ENCODE data around the gene FBN1.
A peak's percentile ranks its signal among the peaks of the same experiment; 100 is the strongest.

Gene FBN1

DNA sequence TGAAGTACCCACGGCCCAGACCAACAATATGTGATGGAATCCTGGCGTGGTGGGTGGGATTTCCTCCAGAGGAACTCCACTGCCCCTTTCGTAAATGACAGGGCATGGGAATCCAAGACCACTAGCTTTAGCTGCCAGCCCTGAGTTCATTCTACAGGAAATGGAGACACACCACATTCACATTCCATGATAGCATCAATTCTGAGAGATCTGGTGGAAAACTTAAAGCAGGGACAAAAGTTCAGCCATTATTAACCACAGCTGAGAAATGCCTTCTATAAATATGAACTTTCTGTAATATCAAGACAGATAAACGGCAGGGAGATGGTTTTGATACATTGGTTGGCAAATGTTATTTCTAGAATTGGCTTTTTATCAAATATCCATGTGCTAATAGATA lies 98.2 kb downstream of the FBN1 start:
- DNase-seq: peak; percentile 80

- no peak for DNase-seq
These were observed 99.2 kb downstream of the FBN1 start for GRCh38 chr15:48546296-48546695.

DNA sequence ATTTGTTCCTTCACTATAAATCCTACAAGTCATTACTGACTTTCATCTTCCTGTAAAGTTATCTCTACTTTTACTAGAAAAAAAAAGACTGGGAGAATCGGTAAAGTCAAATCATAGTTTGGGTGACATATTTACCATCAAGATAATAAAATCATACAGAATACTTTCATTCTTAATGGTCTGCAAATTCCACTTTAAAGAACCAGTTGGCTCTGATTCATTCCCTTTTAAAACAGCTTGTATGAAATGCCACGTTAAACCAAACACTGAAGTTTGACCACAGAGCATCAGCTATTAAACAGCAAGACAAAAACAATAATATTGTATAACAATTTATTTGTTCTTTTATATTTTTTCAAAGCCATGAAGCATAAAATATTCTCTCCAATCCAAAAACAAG lies 100.7 kb downstream of the FBN1 start:
- no peak for DNase-seq

DNA sequence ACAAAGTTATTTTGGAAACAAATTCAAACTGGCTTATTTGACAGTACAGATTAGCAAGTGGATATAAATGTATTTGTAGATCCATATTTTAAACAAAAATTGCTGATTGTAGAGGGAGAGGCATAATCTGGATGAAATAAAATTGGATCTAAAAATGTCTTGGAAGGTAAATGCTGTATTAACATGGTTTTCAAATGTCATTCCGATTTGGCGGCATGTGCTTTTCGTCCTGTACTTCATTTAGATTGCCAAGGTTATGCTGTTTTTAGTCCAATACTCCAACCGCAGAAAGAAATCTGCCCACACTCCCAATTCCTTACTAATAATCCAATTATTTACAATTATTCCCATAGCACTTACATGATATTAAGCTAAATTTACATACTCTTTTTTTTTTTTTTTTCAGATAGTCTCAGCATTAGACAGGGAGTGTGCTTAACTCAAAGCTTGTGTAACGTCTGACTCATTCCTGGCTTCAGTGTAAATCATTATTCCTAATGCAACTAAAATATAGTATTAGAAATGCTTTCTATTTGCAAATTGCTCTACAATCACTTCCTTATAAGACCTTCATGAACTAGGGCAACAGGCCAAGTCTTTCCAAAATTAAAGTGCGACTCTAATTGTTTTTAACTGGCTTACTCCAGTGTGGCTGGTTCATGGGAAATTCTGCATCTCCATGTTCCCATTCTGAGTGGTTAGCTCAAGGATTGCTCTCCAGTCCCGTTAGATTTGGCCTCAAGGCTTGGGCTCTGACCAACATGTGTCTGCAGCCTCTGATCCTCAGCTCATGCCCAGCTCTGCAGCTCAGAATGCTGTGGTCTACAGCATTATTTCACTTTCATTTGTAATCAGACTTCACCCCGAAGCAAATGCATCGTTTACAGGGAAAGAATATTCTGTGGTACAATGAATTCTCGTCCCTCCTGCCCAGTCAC lies 103.9 kb downstream of the FBN1 start:
- DNase-seq: peak; percentile 89

DNA sequence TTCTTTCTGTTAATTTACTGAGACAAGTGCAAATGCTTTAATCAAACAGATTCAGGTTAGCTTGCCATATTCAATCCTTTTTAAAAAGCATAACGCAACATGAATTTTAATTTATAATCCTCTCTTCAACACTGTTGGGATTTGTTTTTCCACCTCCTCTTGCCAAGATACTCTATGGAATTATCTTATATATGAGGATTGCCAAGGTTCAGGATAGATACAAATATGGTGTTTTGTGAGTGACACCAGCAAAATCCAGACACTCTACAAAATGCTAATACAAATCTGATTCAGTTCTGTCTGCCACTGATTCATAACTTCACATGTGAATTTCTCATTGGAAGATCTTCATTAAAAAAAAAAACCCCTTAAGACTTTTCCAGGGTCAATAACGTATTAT lies 104.8 kb downstream of the FBN1 start:
- no peak for DNase-seq

DNA sequence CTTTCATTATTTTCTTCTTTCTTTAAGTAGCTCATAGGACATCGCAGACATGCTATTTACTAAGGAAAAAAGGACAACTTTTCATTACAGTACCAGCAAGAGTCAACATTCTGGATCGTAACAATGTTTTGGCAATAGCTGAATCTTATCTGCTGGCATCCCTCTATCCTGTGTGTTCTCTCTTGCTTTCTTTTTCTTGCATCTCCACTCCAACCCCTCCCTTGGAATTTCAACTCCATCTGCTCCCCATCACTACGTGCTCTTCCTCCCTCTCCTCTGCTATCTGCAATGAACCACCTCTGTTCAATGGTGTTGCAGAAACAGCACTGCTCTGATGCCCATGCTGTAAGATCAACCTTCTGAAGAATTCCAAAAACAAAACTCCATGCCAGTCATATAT lies 106.6 kb downstream of the FBN1 start:
- DNase-seq: no peak

DNA sequence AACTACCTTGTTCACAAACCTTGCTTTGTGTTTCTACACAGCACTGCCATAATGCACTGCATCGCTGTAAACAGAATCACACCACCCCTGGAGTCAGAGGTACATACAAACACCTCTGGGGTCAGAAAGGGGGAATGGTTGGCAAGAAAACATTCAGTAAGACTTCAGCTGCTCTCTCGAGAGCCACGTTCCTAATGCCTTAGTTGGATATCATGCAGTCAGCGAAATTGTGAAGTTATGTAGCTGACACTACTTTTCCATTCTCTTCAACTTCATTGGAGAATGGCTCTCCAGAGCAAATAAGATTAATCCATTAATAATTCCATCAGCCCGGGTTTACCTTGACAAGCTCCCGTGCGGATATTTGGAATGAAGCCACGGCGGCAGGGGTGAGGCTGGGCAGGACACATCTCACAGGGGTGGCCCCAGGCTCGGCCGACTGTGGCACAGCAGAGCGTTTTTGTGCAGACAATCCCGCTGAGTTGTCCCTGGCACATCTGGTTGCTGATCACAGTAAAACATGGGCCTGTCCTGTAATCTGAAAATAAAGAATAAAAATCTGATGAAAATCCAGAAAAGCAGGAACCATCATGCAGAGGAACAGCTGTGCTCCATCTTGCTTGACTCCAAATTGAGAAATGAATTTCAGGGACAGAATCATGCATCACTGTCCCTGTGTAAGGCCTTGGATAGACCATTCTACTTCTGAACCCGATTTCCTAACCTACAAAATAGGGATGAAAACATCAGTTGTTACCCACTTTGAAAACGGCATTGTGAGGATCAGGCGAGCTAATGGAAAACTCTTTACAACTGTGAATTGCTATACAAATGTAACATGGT lies 108.0 kb downstream of the FBN1 start:
- DNase-seq: peak; percentile 53

GRCh38 chr15:48536681-48537091 lies 108.8 kb downstream of the FBN1 start:
- peak; percentile 77 for DNase-seq

DNA sequence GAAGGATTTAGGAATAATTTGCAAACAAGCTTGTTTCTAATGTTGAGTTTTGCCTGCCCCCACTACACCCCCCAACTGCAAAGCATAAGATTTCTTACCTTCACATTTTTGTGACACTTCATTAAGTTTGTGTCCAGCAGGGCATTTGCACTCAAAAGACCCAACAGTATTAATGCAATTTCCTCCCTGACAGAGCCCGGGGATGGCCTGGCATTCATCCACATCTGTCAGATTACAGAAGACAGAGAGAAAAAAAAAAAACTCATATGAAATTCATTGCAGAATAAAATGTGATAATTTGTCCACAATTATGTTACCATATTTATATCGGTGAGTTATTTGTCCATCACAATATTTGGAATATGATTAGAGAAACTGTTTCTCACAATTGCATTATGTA lies 111.5 kb downstream of the FBN1 start:
- no peak for DNase-seq

DNA sequence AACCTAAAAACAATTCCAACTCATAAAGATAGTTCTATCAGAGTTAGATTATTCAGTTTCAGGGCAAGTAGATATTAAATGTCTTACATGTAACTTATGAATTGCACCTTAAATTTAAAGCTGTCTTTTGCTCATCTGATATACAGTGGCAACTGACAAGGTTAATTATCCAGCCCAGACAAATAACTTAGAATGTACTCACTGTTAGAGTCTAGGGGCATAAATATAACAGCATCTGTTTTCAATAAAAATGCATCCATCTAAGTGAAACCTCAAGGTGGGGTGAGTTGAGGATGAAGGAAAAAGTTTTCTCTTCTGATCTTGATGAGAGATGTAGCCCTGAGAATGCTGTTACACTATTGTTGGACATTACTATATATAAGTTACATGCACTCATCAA lies 112.6 kb downstream of the FBN1 start:
- DNase-seq: peak; percentile 80

DNA sequence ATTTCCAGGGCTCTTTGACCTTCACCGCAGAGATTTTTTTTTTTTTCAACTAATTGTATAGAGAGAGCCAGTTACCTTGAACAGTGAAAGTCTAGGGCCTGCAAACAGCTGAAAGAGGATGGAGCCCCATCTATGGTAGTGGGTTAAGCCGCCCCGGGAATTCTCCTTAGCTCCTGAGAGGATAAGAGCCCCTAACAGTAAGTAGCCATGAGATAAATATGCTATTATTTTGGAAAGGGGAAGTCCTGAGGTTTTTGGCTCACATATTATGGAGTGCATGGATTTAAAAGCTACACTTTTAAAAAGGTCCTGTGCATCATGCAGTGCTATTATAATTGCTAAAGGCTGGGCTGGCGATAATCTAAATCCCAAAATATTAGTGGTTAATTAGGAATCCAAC lies 115.0 kb downstream of the FBN1 start:
- no peak for DNase-seq

- DNase-seq: no peak
These were observed 116.6 kb downstream of the FBN1 start for GRCh38 chr15:48528921-48529320.

GRCh38 chr15:48527517-48527916 lies 118.0 kb downstream of the FBN1 start:
- DNase-seq: no peak

DNA sequence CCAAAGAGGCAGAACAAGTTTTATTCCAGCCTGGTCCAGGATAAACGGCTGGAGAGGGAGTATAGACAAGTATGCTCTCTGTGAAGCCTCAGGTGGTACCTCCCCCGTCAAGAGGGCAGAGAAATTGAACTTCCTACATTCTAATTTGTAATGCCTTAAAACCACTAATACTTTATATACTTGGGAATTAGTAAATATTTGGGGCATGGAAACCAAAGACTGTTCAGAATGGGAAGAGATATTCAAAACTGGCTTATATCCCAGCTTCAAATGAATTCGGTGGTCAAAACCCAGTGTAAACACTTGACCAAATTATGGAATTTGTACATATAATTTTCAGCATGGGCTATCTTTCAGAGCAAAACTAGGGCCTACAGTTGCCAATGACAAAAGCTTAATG lies 122.6 kb downstream of the FBN1 start:
- no peak for DNase-seq

DNA sequence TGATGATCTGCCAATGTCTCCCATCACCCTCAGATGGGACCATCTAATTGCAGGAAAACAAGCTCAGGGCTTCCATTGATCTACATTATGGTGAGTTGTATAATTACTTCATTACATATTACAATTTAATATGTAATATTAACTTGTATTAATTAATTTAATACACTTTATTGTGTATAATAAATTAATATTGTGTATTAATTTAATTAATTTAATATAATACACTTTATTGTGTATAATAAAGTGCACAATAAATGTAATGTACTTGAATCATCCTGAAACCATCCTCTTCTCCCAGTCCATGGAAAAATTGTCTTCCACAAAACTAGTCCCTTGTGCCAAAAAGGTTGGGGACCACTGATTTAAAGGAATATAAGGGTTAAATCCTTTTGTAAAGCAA lies 123.4 kb downstream of the FBN1 start:
- no peak for DNase-seq

- DNase-seq: no peak
These were observed 124.9 kb downstream of the FBN1 start for GRCh38 chr15:48520376-48521155.

DNA sequence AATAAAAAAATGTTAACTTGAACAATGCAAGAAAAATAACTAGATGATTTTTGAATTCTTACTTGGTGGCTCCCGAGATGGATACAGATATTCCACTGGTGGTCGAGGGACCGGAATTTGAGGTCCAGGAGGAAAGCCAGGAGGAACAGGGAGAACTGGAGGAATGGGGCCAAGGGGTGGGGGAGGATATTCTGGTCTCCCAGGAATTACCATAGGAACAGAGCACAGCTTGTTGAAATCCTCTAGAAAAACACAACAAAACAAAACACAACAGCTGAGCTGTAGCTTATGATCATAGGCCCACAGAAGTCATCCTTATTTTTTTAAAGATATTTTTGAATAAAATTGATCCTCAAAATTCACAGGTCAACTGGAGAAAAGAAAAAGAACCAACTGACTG lies 129.4 kb downstream of the FBN1 start:
- DNase-seq: no peak

GRCh38 chr15:48515500-48515899 lies 130.0 kb downstream of the FBN1 start:
- DNase-seq: no peak

DNA sequence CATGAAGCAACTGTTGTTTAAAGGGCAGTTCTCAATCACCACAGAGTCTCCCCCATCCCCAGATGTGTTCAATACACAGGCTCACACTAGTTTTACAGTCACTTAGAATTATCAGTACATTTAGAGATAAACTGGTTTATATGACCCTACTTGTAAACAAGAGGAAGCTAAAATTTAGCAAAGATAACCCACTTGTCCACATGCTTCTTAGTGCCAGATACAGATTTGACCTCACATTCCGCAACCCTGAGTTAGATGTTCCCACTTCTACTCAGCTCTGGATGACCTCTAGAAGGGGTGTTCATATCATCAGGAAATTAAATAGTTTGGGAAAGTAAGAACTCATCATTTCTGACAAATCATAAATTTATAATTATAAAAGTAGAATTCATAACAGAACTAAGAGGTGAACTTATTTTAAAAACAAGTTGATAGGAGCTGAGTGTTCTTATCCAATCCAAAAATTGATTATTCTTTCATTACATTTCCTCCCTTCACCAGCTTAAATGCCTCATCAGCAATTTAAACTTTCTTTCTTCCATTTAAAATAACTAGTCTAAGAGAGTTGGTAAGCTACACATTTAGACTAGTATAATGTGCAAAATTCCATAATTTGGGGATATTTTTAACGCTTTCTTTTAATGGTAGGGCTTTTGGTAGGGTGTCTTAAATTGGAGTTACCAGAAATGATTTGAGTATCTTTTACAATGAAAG lies 131.2 kb downstream of the FBN1 start:
- DNase-seq: no peak

- no peak for DNase-seq
These were observed 134.5 kb downstream of the FBN1 start for GRCh38 chr15:48510976-48511375.

- DNase-seq: peak; percentile 43
These were observed 138.0 kb downstream of the FBN1 start for GRCh38 chr15:48507416-48508065.

- no peak for DNase-seq
These were observed 140.4 kb downstream of the FBN1 start for GRCh38 chr15:48505067-48505466.
